Measurements from ENCODE around the gene GRIA2. TPM values are rescaled to one million over a fixed set of nuclear protein-coding genes. Genes with fewer than 3 reads are reported as not detected.
"Not testable (repeated sequence)": the region's sequence is repeated elsewhere in the genome, so short reads cannot be mapped to it uniquely, and the experiment has no call there.

GRIA2 gene
- total RNA-seq, 1 donor from 2014 or later: 0.07 TPM

GRCh38 chr4:157245351-157245750 lies 24.8 kb downstream of the GRIA2 start:
- Histone ChIP-seq H3K4me1 (peaks cover 12% of the 10 kb centered on the region), H4K20me1 (ENCODE audit: low read depth) (no peaks in the 10 kb centered on the region), H3K79me2 (ENCODE audit: low read depth) (no peaks in the 10 kb centered on the region), H3K27me3 (peaks cover 8% of the 10 kb centered on the region), H3K9ac (no peak overlapping the region), H3K4me3 (no peak overlapping the region), H2AFZ (replicated peaks) (no peak overlapping the region), H3K27ac (no peak overlapping the region), H3K4me2 (no peak overlapping the region), H3F3A (ENCODE audit: low read depth) (no peaks in the 10 kb centered on the region), H3K36me3 (no peaks in the 10 kb centered on the region), H3K9me3 (ENCODE audit: low read depth) (no peaks in the 10 kb centered on the region)
- no peak overlapping the region for H3K27ac Mint-ChIP-seq
- no peak for DNase-seq (ENCODE audit: low spot score)
- H3K4me1 Mint-ChIP-seq: peaks cover 16% of the 10 kb centered on the region
- TF ChIP-seq EZH2phosphoT487 (IDR thresholded peaks at IDR 0.05): no peak
- TF ChIP-seq CTCF (IDR thresholded peaks at IDR 0.05): no peak
- TF ChIP-seq EZH2 (IDR thresholded peaks at IDR 0.05): no peak
- no peaks in the 10 kb centered on the region for H3K9me3 Mint-ChIP-seq
- no peaks in the 10 kb centered on the region for H3K36me3 Mint-ChIP-seq
- H3K4me3 Mint-ChIP-seq: no peak overlapping the region
- H3K27me3 Mint-ChIP-seq (ENCODE audit: insufficient read depth, low read depth): peaks cover 4% of the 10 kb centered on the region

- H3K79me2 ChIP-seq (ENCODE audit: low read depth): no peaks in the 10 kb centered on the region
- H3K4me1 ChIP-seq: peaks cover 12% of the 10 kb centered on the region
- H2AFZ ChIP-seq (replicated peaks): no peak overlapping the region
- no peaks in the 10 kb centered on the region for H4K20me1 ChIP-seq (ENCODE audit: low read depth)
- no peaks in the 10 kb centered on the region for H3K36me3 ChIP-seq
- no peak for DNase-seq (ENCODE audit: low spot score)
- H3K27me3 ChIP-seq: peaks cover 8% of the 10 kb centered on the region
- no peaks in the 10 kb centered on the region for H3K36me3 Mint-ChIP-seq
- no peak overlapping the region for H3K4me3 ChIP-seq
- H3K9me3 Mint-ChIP-seq: no peaks in the 10 kb centered on the region
- no peaks in the 10 kb centered on the region for H3F3A ChIP-seq (ENCODE audit: low read depth)
- H3K27ac Mint-ChIP-seq: no peak overlapping the region
- peaks cover 16% of the 10 kb centered on the region for H3K4me1 Mint-ChIP-seq
- no peak overlapping the region for H3K9ac ChIP-seq
- TF ChIP-seq EZH2 (IDR thresholded peaks at IDR 0.05) (no peak), CTCF (IDR thresholded peaks at IDR 0.05) (no peak), EZH2phosphoT487 (IDR thresholded peaks at IDR 0.05) (no peak)
- H3K9me3 ChIP-seq (ENCODE audit: low read depth): no peaks in the 10 kb centered on the region
- H3K4me3 Mint-ChIP-seq: no peak overlapping the region
- no peak overlapping the region for H3K4me2 ChIP-seq
- no peak overlapping the region for H3K27ac ChIP-seq
- no peaks in the 10 kb centered on the region for H3K27me3 Mint-ChIP-seq (ENCODE audit: insufficient read depth, low read depth)
Observed at GRCh38 chr4:157246964-157247363, 26.4 kb downstream of the GRIA2 start.

GRCh38 chr4:157258165-157258564 lies 37.6 kb downstream of the GRIA2 start:
- not testable (repeated sequence) for H3F3A ChIP-seq (ENCODE audit: low read depth); H3K27me3 Mint-ChIP-seq (ENCODE audit: insufficient read depth, low read depth); H3K4me3 Mint-ChIP-seq; H3K79me2 ChIP-seq (ENCODE audit: low read depth); H3K4me1 Mint-ChIP-seq; H3K4me2 ChIP-seq; H4K20me1 ChIP-seq (ENCODE audit: low read depth); H3K4me1 ChIP-seq; H3K27ac Mint-ChIP-seq; H3K4me3 ChIP-seq; H3K27me3 ChIP-seq; H2AFZ ChIP-seq (replicated peaks); H3K9me3 ChIP-seq (ENCODE audit: low read depth); DNase-seq (ENCODE audit: low spot score); H3K9ac ChIP-seq; H3K36me3 Mint-ChIP-seq; H3K36me3 ChIP-seq; H3K9me3 Mint-ChIP-seq; H3K27ac ChIP-seq

- peak overlapping the region; percentile 59 for H2AFZ ChIP-seq (replicated peaks)
- TF ChIP-seq CTCF (IDR thresholded peaks at IDR 0.05): no peak
- no peak for TF ChIP-seq EZH2 (IDR thresholded peaks at IDR 0.05)
- no peak for TF ChIP-seq EZH2phosphoT487 (IDR thresholded peaks at IDR 0.05)
- no peak overlapping the region for H3K27ac ChIP-seq
- Mint-ChIP-seq H3K4me3 (no peak overlapping the region), H3K4me1 (no peaks in the 10 kb centered on the region), H3K27me3 (ENCODE audit: insufficient read depth, low read depth) (no peaks in the 10 kb centered on the region), H3K27ac (no peak overlapping the region), H3K9me3 (peaks cover 2% of the 10 kb centered on the region), H3K36me3 (no peaks in the 10 kb centered on the region)
- no peak overlapping the region for H3K9ac ChIP-seq
- H3K36me3 ChIP-seq: no peaks in the 10 kb centered on the region
- no peaks in the 10 kb centered on the region for H3K27me3 ChIP-seq
- no peak overlapping the region for H3K4me3 ChIP-seq
- H4K20me1 ChIP-seq (ENCODE audit: low read depth): no peaks in the 10 kb centered on the region
- H3F3A ChIP-seq (ENCODE audit: low read depth): no peaks in the 10 kb centered on the region
- H3K4me2 ChIP-seq: peak overlapping the region; percentile 14
- H3K4me1 ChIP-seq: peaks cover 3% of the 10 kb centered on the region
- H3K79me2 ChIP-seq (ENCODE audit: low read depth): no peaks in the 10 kb centered on the region
- DNase-seq (ENCODE audit: low spot score): peak; percentile 37
- no peaks in the 10 kb centered on the region for H3K9me3 ChIP-seq (ENCODE audit: low read depth)
Observed at GRCh38 chr4:157265281-157265680, 44.8 kb downstream of the GRIA2 start.
